HG03432 (cell line): Measurements from ENCODE around the gene NPHP3.
A peak's percentile ranks its signal among the peaks of the same experiment; 100 is the strongest.
"Not testable (repeated sequence)": the region's sequence is repeated elsewhere in the genome, so short reads cannot be mapped to it uniquely, and the experiment has no call there.

ENCODE experiments used
- ATAC-seq: cut with Tn5 transposase; IDR thresholded peaks from one replicate; pipeline ENCODE4 v1.9.1; 2021; ENCODE audit warnings: mild to moderate bottlenecking, moderate library complexity; ENCODE audit not compliant: unreplicated experiment

The NPHP3 gene, protein sequence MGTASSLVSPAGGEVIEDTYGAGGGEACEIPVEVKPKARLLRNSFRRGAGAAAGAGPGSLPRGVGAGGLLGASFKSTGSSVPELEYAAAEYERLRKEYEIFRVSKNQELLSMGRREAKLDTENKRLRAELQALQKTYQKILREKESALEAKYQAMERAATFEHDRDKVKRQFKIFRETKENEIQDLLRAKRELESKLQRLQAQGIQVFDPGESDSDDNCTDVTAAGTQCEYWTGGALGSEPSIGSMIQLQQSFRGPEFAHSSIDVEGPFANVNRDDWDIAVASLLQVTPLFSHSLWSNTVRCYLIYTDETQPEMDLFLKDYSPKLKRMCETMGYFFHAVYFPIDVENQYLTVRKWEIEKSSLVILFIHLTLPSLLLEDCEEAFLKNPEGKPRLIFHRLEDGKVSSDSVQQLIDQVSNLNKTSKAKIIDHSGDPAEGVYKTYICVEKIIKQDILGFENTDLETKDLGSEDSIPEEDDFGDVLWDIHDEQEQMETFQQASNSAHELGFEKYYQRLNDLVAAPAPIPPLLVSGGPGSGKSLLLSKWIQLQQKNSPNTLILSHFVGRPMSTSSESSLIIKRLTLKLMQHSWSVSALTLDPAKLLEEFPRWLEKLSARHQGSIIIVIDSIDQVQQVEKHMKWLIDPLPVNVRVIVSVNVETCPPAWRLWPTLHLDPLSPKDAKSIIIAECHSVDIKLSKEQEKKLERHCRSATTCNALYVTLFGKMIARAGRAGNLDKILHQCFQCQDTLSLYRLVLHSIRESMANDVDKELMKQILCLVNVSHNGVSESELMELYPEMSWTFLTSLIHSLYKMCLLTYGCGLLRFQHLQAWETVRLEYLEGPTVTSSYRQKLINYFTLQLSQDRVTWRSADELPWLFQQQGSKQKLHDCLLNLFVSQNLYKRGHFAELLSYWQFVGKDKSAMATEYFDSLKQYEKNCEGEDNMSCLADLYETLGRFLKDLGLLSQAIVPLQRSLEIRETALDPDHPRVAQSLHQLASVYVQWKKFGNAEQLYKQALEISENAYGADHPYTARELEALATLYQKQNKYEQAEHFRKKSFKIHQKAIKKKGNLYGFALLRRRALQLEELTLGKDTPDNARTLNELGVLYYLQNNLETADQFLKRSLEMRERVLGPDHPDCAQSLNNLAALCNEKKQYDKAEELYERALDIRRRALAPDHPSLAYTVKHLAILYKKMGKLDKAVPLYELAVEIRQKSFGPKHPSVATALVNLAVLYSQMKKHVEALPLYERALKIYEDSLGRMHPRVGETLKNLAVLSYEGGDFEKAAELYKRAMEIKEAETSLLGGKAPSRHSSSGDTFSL (N-terminal part only)

DNA sequence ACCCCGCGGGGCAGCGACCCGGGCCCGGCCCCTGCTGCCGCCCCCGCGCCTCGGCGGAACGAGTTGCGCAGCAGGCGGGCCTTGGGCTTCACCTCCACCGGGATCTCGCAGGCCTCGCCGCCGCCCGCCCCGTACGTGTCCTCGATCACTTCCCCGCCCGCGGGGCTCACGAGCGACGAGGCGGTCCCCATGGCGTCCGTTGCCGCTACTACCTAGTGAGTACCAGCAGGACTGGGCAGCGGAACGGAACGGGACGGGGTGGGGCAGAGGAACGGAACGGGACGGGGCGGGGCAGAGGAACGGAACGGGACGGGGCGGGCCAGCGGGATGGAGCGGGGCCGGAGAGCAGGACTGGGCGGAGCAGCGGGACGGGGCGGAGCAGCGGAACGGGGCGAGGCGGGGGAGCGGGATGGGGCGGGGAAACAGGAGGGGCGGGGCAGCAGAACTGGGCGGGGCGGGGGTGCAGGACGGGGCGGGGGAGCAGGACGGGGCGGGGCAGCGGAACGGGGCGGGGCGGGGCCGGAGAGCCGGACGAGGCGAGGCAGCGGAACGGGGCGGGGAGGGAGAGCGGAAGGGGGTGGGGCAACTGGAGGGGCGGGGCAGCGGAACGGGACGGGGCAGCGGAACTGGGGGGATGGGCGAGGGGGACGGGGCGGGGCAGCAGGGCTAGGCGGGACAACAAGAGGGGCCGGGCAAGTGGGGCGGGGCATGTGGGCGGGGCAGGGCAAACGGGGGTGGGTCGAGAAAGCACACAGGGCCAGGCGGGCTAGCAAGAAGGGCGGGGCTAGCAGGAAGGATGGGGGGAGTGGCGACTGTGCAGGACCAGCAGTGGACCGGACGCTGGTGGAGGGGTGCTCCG is at the start of gene NPHP3:
TSS of gene NPHP3 (minus strand) at position 245 of the 859 bp plus-strand sequence. CDS start at position 191, 54 bp downstream.
- peak; percentile 88 for ATAC-seq

DNA sequence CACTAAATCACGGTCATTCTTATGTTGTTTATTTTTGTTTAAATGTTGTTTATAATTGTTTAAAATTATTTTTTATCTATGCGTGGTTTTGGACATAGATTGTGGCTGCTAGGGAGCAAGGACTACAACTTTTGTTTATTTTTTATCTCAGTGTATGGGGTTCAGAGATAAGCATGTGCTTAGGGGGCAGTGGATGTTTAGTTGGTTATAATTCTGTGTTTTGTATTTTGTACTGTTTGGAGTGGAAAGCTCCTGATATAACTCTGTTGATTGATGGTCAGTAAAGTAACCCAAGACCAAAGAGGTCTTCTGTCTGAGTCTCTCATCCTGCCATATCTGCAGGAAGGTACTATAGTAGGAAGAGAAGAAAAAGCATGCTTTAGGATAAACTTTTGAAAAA is 36.5 kb upstream of the NPHP3 start:
- ATAC-seq = no peak

DNA sequence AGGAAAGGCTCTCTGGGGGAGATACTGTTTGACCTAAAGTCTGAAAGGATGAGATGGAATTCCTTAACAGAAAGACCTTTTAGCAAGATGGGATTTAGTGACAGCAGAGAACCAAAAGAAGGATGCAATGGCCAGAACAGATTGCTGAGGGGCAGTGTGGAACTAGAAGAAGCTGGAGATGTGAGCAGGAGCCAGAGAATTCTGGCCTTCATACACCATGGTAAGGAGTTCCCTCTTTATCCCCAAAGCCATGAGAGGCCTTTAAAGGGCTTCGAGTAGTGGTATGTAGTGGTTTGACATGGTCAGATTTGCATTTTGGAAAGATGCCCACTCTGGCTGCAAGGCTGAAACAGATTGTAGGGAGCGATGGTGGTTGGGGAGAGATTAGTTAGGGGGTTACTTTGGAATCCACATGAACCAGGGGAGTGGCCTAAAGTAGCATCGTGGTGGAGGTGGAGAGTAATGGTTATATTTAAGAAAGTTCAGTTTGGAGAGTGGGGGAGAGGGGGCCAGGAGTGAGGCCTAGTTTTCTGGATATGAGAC is 34.0 kb upstream of the NPHP3 start:
- no peak for ATAC-seq

DNA sequence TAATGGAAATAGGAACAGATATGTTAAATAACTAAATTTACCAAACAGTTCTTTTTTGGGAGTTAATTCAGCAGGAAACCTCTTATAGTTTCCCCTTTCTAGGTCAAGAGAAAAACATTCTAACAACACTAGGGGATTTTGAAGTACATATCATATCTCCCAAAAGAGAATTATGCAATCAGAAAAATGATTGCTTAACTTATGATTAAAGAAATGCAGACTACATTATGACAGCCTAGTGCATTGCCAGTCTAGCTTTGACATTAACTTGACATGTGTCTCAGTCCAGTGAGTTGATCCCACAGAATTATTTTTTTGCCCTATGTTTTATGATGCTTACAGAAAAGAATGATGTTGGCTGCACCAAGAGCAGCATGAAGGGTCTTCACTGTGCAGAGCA is 31.7 kb upstream of the NPHP3 start:
- ATAC-seq = no peak

DNA sequence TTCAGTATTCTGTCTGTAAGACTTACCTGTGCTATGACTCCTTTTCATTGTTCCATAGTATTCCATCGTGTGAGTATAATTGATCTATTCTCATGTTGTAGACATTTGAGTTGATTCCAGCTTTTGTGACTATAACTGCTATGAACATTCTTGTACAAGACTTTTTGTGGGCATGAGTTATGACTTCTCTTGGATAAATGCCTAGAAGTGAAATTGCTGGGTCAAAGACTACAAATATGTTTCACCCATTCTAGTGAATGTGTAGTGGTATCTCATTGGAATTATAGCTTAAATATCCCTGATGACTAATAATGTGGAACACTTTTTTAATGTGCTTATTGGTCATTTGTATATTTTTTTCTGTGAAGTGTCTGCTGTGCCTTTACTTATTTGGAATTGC is 27.6 kb upstream of the NPHP3 start:
- ATAC-seq = no peak

DNA sequence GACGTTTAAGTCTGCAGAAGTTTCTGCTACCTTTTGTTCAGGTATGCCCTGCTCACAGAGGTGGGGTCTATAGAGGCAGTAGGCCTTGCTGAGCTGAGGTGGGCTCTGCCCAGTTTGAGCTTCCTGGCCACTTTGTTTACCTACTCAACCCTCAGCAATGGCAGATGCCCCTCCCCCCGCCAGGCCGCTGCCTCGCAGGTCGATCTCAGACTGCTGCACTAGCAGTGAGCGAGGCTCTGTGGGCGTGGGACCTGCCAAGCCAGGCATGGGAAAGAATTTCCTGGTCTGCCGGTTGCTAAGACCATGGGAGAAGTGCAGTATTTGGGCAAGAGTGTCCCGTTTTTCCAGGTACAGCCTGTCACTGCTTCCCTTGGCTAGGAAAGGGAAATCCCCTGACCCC is 24.5 kb upstream of the NPHP3 start:
- not testable (repeated sequence) for ATAC-seq

DNA sequence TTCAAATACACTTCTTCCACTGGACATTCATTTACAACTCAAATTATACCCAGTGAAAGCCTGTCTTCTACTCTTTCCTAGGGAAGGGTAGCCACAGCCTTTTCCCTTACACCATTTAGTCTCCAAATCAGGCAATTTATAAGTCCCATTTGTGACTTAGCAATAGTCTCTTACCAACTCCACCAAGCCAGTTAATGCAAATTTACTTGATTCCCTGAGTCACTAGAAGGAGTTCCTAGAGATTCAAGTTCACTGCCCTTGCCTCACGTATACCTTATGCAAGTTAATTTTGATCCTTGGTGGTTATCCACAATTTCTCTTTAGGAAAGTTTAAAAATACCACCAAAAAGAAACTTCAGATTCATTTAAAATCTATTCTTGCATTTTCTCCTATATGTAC is 16.1 kb upstream of the NPHP3 start:
- no peak for ATAC-seq

DNA sequence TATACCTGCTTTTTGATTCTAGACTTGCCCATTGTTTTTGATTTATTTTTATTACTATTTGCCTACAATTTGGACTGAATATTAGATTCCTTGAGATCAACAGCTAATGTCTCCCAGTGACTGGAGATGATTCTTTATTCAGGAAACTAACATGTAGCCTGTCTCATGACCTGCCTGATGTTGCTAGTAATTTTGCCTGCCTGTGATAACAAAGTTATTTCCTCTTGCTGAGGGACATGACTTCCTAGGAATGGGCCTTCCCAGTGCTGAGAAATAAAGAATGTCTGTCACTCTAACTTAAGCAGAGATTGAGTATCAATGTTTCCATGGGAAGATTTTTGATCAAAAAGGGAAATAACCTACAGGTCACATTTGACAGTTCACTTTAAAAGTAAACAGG is 13.4 kb upstream of the NPHP3 start:
- ATAC-seq = no peak

DNA sequence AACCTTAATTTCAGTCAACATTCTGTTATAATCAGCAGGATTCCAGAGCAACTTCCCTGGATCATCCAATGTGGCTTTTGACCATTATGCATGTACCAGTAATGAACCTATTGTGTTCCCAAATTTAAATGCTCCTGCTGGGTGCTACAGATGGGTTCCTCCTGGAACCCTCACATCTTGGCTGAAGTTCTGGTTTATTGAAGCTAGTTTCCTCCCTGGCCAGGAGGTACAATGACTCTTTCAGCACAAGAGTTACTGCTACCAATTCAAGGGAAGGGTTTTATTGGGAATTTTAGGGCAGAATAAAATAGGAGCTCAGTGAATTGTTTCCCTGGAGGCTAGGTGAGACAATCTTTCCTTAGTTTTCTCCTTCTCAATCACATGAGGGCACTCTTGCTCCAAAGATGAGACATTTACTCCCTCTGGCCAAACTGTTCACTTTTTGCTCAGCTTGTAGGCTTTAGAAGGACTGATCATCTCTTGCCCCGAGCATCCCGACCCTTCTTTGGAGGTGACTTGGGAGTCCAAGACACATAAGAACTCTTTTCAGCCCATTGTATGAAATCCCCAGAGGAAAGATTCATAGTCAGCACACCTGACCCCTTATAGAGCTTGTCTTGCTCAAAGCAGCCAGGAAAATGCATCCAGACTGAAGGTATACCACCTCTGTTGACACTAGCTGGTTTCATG is 8.8 kb upstream of the NPHP3 start:
- ATAC-seq = peak; percentile 48

DNA sequence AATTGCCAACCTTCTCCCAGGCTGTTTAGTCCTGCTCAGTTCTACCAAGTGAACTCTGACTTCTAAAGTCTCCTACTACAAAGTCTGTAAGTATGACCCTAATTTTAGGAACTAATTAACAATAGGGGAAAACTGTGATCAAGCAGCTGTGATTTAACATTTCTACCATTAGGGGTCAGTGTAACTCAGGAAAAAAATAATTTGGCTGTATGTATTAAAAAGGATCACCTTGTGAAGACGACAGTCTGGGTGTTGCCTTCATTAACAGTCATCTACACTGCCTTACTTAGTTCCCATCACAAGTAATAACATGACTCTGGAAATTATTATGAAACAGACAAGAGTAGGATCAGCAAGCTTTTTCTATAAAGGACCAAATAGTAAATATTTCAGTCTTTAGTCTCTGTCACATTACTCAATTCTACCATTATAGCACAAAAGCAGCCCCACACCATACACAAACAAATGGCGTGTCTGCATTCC is 4.2 kb upstream of the NPHP3 start:
- no peak for ATAC-seq

DNA sequence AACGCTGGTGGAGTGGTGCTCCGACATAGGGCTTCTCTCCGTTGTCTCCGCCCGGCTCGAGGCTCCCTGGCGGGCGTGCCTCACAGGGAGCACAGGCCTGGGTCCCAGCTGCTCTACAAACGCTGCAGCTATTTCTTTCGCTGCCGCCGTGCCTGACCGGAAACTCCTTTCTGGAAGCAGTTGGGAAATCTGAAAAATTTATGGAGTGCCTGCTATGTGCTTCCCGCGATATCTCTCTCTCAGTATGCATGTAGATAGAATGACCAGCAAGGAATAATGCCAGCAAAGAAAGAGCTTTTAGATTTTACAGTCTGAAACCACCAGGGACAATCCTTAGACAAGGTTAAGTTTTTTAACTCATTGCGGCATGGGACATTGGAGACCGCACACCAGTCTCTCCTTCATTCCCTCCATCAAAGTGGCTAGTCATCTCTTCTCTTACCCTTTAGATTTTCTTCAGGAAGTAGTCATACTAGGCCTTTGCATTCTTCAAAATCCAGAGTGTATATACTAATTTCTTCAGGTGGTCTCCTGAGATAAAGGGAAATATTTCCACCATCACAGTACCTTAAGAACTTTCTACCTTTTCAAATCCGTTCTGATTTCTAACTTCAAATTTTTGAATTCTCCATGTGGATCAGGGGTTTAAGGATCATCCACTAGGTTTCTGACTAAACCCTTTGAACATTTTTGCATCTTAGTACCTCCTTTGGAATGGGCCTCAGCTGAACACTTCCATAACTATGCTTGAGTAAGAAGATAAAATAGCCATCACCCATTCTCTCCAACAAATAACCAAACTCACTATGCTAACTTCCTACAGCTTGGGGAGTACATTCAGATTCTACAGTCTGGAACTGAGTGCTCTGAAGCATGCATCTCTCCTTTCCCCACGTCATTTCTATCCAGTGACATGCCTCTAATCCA is 1.1 kb upstream of the NPHP3 start:
- ATAC-seq = peak; percentile 1

DNA sequence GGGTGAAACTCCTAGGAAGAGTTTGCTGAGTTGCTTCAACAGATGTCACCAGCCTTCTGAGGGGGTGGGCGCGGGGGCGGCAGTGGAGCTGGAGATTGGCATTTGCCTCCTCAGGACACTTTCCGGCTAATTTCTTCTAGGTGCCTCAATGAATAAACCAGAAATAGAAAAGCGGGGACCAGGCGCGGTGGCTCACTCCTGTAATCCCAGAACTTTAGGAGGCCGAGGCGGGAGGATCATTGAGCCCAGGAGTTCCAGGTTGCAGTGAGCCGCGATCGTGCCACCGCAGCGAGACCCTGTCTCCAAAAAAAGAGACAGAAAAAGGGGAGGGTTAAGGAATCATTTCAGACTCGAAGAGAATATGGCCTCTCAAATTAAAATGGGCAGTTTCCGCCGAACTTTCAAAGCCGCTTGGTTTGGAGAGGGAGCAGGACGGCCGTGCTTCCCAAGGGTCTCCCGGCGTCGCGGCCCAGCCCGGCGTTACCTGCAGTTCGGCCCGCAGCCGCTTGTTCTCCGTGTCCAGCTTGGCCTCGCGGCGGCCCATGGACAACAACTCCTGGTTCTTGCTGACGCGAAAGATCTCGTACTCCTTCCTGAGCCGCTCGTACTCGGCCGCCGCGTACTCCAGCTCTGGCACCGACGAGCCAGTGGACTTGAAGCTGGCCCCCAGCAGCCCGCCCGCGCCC is 587 bp downstream of the NPHP3 start:
- ATAC-seq = peak; percentile 32

DNA sequence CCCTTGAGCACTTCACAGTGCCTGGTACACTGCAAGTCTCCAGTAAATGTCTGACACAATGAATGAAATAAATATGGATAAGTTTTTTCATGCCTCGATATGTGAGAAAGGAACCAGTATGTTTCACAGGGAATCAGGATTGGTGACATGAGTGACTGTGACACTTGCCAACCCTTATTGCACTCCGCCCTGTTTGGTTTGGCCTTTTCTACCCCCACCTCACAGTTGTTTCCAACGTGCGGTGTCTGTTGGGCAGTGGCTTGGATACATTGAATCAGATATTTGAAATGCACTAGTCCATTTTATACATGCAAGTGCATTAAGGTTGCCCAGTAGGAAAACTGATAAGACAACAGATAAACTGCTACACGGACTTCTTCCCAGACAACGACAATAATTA is 2.0 kb downstream of the NPHP3 start:
- ATAC-seq = no peak

DNA sequence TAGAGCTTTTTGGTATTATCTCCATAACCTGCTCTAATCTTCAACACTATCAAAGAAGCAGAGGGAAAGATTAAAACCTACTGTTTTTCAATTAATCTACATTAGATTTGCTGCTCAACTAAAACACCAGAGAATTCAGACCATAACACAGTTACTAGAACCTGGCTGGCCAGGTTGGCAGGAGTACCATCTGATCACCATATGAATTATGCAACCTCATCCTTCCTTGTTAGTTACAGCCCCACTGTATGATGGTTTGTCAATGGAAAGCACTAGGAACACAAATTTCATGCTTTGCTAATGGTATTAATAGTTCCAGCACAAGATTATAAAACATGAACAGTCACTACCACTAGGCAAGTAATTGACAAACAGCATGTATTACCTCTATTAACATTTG is 5.8 kb downstream of the NPHP3 start:
- ATAC-seq = no peak

DNA sequence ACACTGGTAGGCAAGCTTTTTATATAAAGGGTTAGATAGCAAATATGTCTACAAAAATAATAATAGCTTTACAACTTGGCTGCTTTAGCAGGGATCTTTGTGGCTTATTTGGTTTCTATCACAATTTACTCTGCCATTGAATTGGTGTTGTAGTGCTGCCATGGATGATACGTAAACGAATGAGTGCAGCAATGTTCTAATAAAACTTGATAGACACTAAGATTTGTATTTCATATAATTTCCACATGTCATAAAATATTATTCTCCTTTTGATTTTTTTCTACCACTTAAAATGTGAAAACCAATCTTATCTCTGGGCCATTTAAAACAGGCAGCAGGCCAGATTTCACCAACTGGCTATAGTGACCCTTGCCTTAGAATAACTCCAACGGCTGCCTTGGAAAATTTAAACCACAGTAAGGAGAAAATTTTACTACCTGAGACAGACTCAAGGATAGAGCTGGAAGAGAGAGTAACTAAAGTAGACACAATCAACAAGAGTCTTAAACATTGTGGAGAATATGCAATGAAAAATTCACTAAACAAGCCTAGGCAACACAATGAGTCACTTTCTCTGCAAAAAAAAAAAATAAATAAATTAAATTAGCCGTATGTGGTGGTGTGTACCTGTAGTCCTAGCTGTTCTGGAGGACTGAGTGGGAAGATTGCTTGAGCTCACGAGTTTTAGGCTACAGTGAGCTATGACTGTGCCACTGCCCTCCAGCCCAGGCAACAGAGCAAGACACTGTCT is 8.1 kb downstream of the NPHP3 start:
- ATAC-seq = no peak

DNA sequence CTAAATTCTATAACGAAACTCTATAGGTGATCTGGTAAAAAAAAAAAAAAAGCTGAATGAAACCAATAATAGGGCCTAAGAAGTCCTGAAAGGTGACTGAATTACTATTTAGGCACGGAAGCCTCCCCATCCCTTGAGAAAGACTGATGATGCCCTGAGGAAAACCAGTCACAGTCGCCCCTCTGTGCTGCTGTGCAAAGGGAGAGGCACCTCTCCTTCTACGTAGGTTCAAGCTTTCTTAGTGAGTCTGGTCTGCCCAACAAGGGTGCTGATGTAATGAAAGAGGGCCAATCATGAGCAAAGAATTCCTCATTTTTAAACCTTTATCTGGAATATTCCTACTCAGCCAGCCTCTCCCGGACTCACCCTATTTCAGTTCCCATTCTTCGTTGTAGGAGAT is 11.9 kb downstream of the NPHP3 start:
- no peak for ATAC-seq

DNA sequence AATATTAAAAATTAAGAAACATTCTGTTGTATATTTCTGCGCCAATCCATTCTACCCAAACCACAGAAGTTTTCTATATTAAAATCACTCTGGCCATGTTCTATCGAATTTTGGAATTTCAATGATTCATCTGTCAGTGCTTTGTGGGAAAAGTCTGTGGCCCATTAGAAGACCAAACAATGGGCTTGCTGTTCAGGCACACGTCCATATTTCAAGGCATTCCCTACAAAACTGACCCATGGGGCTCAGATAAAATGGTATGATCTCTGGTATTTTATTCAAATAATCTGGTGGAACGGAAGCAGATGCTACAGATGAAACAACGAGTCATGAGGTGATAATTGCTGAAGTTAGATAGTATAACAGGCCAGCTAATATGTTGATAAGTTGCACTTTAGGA is 12.4 kb downstream of the NPHP3 start:
- no peak for ATAC-seq
